NCI-H510A treated with DMSO at 0.1 percent for 48 hours (cell line): ENCODE results near the gene NLRC5.
"Not testable (repeated sequence)": the region's sequence is repeated elsewhere in the genome, so short reads cannot be mapped to it uniquely, and the experiment has no call there.

Experiments
- DNase-seq: peaks from one replicate; lab custom pipeline; 2025; lab: John Stamatoyannopoulos, UW

NLRC5 gene

GRCh38 chr16:56983211-56983751 lies 6.1 kb upstream of the NLRC5 start:
- no peak for DNase-seq

GRCh38 chr16:56984639-56985038 lies 4.7 kb upstream of the NLRC5 start:
- no peak for DNase-seq

- DNase-seq: no peak
These were observed 3.9 kb upstream of the NLRC5 start for GRCh38 chr16:56985288-56985961.

- DNase-seq: no peak
These were observed 3.4 kb upstream of the NLRC5 start for GRCh38 chr16:56985962-56986360.

- DNase-seq: no peak
These were observed 3.0 kb upstream of the NLRC5 start for GRCh38 chr16:56986361-56986760.

GRCh38 chr16:56986908-56987307 lies 2.4 kb upstream of the NLRC5 start:
- not testable (repeated sequence) for DNase-seq

- DNase-seq: no peak
These were observed 1.7 kb upstream of the NLRC5 start for GRCh38 chr16:56987692-56988091.

- no peak for DNase-seq
These were observed 1.0 kb upstream of the NLRC5 start for GRCh38 chr16:56988161-56988947.

GRCh38 chr16:56989988-56990387 lies 631 bp downstream of the NLRC5 start:
- no peak for DNase-seq

GRCh38 chr16:56990407-56991286 lies 1.3 kb downstream of the NLRC5 start:
- DNase-seq: no peak

GRCh38 chr16:56992431-56992830 lies 3.1 kb downstream of the NLRC5 start:
- DNase-seq: not testable (repeated sequence)

GRCh38 chr16:56993204-56993603 lies 3.8 kb downstream of the NLRC5 start:
- DNase-seq: no peak

GRCh38 chr16:56994311-56994710 lies 5.0 kb downstream of the NLRC5 start:
- DNase-seq: no peak

GRCh38 chr16:56995136-56995805 lies 5.9 kb downstream of the NLRC5 start:
- no peak for DNase-seq

- DNase-seq: no peak
These were observed 7.9 kb downstream of the NLRC5 start for GRCh38 chr16:56997264-56997663.

- no peak for DNase-seq
These were observed 8.6 kb downstream of the NLRC5 start for GRCh38 chr16:56997931-56998330.

- DNase-seq: no peak
These were observed 9.0 kb downstream of the NLRC5 start for GRCh38 chr16:56998352-56998751.

GRCh38 chr16:56998861-56999260 lies 9.5 kb downstream of the NLRC5 start:
- no peak for DNase-seq

- no peak for DNase-seq
These were observed 10.3 kb downstream of the NLRC5 start for GRCh38 chr16:56999409-57000270.

- DNase-seq: no peak
These were observed 11.1 kb downstream of the NLRC5 start for GRCh38 chr16:57000271-57001025.
